Head of caudate nucleus (tissue), 42 donors: ENCODE results near the gene APOBEC4.
A peak's percentile ranks its signal among the peaks of the same experiment; 100 is the strongest.

Experiments used
- DNase-seq, 42 donors: peaks; one replicate each; pipeline versions ENCODE4 v3.0.0 to v3.0.0-alpha.2; 2020 to 2021; ENCODE audit warnings: mixed read lengths in 7 of 42
- intact Hi-C: fragments of 100-400 bp; cut with DNase I; formaldehyde crosslinking; loops from one replicate; pipeline ENCODE4 v1.15.0; 2022

The APOBEC4 gene

GRCh38 chr1:183676586-183677189, 23.6 kb upstream of the APOBEC4 start:
- DNase-seq: no peak
- intact Hi-C loops: no loop called here

- intact Hi-C loops: no loop called here
- DNase-seq: no peak
Observed at GRCh38 chr1:183675883-183676585, 22.9 kb upstream of the APOBEC4 start.

GRCh38 chr1:183675381-183675780, 22.3 kb upstream of the APOBEC4 start:
- intact Hi-C loops: no loop called here
- no peak for DNase-seq

DNA sequence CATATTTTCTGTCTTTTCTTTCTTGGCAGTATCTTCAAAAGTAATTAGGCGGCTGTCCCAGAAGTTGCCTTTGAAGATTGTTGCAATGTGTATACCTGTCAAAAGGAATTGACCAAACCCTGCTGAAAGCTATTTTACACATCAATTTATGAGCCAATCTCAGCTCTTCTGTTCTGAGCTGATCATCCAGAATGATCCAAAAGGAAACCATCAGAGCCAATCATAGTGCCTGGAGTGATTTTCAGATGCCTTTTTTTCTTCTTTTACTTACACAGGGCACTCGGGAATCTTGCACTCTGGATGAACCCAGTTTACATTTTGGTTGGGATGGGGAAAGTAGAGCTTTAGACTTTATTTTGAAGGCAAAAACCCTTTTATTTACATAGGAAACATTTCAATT, 21.8 kb upstream of the APOBEC4 start:
- intact Hi-C loops: no loop called here

GRCh38 chr1:183674339-183674738, 21.2 kb upstream of the APOBEC4 start:
- intact Hi-C loops: no loop called here
- DNase-seq: no peak

More for the DNA sequence above, 21.8 kb upstream of the APOBEC4 start:
- DNase-seq: no peak

DNA sequence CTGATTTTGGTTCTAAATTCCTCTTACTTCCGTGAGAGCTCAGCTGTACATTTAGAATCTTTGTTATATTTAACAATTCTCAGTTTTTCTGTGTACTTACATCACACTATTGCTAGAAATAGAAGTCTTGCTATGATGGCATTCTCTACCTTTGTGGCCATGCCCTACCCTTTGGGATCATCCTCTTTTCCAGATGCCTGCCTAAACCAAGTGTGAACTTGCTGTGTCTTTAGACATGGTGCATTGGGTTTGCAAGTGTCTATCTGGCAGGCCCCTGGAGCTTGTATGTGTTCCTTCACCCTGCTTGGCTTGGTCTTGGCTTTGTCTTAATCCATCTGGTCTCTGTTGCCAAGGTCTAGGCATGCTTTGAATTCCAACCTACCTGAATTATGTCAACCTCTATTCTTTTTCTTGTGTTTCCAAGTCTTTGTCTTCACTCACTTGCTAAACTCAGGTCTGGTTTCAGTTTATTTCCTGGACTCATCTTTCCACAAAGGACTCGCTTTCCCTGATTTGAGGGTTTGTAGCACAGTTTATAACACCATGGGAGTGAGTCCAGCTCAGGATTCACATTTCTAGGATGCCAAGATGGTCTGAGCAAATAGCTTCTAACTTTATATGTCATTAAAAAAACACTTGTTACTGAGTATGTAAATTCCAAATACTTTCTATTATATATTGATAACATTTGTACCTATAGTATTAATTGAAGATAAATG, 20.6 kb upstream of the APOBEC4 start:
- intact Hi-C loops: no loop called here
- DNase-seq: no peak

DNA sequence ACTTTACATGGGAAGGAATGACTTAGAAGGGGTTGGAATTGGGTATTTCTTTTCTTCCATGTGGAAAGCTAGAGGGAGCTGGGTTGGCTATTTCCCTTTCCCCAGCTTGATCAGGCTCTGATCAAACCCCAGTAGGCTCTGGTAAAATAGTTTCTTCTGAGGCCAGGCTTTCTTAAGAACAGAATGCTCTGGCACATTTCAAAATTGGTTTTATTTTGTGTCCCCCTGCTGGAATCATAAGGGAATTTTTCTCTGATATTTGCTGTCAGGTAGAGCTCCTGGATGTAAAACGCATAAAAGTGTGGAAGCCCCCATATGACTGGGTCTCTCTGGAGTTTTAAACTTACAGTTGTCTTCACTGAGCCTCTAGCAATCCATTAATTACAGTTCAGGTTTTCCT, 17.1 kb upstream of the APOBEC4 start:
- intact Hi-C loops: no loop called here
- DNase-seq: no peak

DNA sequence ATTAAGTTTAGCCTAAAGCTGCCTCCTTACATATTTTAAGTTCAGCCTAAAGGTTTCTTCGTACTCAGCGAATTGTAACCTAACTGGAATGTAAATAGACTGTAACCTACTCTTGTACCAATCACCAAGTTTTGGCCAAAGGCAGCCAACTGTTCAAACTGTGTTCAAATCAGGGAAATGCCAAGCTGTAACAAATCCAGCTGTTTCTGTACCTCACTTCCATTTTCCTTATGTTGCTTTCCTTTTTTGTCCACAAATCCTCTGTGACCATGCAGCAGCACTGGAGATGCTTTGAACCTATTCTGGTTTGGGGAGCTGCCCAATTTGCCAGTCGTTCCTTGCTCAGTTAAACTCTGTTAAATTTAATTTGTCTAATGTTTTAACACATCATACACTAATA, 3.2 kb upstream of the APOBEC4 start:
- intact Hi-C loops: loop anchor here (10.0 kb wide), 2 partner anchors 398 to 568 kb away; partner anchors contain the start of gene TSEN15

GRCh38 chr1:183655562-183656075, 2.5 kb upstream of the APOBEC4 start:
- intact Hi-C loops: loop anchor here (2.0 to 10.0 kb wide), 3 partner anchors 261 to 569 kb away; partner anchors contain the start of gene TSEN15

More for the DNA sequence above, 3.2 kb upstream of the APOBEC4 start:
- DNase-seq: no peak

GRCh38 chr1:183654706-183655105, 1.6 kb upstream of the APOBEC4 start:
- DNase-seq: no peak
- intact Hi-C loops: loop anchor here (2.0 to 10.0 kb wide), 3 partner anchors 262 to 570 kb away; partner anchors contain the start of gene TSEN15

More at GRCh38 chr1:183655562-183656075, 2.5 kb upstream of the APOBEC4 start:
- DNase-seq: peak; percentile 34 to 97 (median 88)

- no peak for DNase-seq
- intact Hi-C loops: loop anchor here (2.0 to 10.0 kb wide), 3 partner anchors 263 to 571 kb away; partner anchors contain the start of gene TSEN15
Observed at GRCh38 chr1:183653876-183654451, 848 bp upstream of the APOBEC4 start.

GRCh38 chr1:183653462-183653794, 312 bp upstream of the APOBEC4 start:
- DNase-seq: no peak
- intact Hi-C loops: loop anchor here (10.0 kb wide), 2 partner anchors 401 to 571 kb away; partner anchors contain the start of gene TSEN15

DNA sequence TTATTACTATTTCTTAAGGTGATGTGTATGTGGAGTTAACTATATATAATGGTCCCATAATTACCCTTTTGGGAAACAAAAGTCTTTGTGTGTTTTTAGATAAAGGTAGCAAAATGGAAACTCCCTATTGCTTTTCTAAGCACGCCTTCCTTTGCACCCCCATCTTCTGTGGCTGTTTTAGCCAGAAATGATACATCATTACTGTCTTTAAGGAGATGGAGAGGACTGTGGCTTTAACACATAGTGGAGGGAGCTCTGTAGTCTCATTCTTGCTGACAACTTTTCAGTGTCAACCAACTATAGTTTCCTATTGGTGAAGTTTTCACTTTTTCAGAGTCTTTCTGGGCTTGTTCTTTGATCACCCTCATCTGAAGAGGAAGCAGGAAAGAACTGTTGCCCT, 1.0 kb downstream of the APOBEC4 start:
- no peak for DNase-seq
- intact Hi-C loops: loop anchor here (10.0 kb wide), 2 partner anchors 403 to 573 kb away; partner anchors contain the start of gene TSEN15

GRCh38 chr1:183651612-183652011, 1.5 kb downstream of the APOBEC4 start:
- intact Hi-C loops: loop anchor here (10.0 kb wide), 2 partner anchors 403 to 573 kb away; partner anchors contain the start of gene TSEN15
- DNase-seq: no peak

DNA sequence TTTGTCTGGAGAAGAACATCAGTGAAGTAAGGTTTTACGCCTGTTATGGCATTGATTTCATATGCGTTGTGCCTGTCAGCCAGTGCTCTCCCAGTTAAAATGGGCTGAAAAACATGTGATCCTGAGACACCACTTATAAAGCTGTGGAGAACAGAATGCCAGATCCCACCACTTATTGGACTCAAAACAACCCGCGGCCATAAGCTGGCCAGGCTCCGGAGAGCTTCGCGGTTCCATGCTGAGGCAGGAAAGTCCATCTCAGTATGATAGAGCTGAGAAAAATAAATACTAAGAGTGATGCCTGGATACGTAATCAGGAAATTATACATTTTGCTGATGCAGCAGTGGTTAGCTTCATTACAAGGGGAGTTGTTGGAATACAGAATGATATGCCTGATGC, 5.1 kb downstream of the APOBEC4 start:
- DNase-seq: no peak
- intact Hi-C loops: no loop called here

DNA sequence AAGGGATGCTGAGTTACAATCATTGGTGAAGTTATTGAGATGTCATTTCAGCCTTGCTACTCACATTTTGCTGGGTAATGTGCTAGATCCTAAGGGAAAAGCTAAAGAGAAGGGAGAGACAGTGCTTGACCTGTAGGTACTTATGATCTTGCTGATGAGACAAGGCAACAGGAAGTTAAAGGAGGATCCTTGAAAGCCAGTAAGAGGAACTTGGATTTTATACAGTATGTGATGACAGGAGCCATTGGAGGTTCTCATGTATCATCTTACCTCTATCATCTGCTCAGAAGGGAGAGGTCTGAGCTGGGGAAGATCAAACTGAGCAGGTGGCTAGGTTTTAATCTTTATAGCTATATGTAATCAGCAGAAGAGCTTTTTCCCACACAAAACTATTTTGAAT, 6.3 kb downstream of the APOBEC4 start:
- no peak for DNase-seq
- intact Hi-C loops: no loop called here

DNA sequence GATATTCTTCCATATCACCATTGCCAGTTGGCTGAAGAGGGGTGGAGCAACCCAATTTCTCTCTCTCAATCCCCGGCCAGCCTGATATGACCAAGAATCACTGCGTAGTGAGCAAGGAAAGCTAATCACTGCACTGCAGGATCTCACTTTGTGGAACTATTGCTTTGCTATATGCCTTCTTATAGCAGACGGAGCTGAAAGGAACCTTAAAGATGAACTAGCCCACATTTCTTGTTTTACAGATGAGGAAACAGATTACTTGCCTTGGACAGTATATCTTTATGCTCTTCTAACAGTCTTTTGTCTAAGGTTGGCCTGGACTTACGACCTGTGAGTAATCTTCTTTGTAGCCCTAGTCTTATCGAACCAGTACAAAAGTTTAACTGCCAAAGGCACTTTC, 7.6 kb downstream of the APOBEC4 start:
- intact Hi-C loops: no loop called here
- no peak for DNase-seq

- no peak for DNase-seq
- intact Hi-C loops: no loop called here
Observed at GRCh38 chr1:183642166-183642565, 10.9 kb downstream of the APOBEC4 start.

- intact Hi-C loops: no loop called here
- DNase-seq: no peak
Observed at GRCh38 chr1:183640193-183640592, 12.9 kb downstream of the APOBEC4 start.
